ENCODE data around the gene MACROD2. TPM values are rescaled to one million over a fixed set of nuclear protein-coding genes. Genes with fewer than 3 reads are reported as not detected.

Gene MACROD2
- total RNA-seq, 1 donor from 2014 or later = 0.23 TPM

GRCh38 chr20:14948416-14948815 is 953.1 kb downstream of the MACROD2 start:
- DNase-seq (ENCODE audit: low read depth) = no peak
- H3K4me3 ChIP-seq (ENCODE audit: low read depth, low read length) = no peak overlapping the region
- TF ChIP-seq CTCF (conservative IDR thresholded peaks at IDR 0.05; ENCODE audit: low read depth, low read length) = peak; percentile 72

- no peak overlapping the region for H3K4me3 ChIP-seq (ENCODE audit: low read depth, low read length)
Observed at GRCh38 chr20:14950633-14951032, 955.3 kb downstream of the MACROD2 start.

DNA sequence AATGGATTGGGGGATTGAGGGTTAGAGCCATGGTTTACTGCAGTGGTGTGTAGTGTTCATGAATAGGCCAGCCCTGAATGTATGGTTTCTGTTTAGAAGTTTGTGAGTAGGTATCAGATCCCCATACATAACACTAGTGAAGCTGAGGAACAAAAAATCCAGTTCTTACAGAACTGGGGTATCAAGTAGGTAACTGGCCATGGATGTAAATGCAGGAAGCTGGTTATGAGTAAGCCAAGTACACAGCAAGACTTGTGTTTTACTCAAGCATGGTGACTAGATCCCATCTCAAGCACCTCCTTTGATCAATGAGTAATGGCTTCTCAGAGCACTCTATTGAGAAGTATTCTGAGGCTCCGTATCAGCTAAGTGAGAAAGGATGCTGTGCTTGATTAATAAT is 955.8 kb downstream of the MACROD2 start:
- no peak for DNase-seq (ENCODE audit: low read depth)
- H3K4me3 ChIP-seq (ENCODE audit: low read depth, low read length) = no peak overlapping the region
- no peak for TF ChIP-seq CTCF (conservative IDR thresholded peaks at IDR 0.05; ENCODE audit: low read depth, low read length)

More at GRCh38 chr20:14950633-14951032, 955.3 kb downstream of the MACROD2 start:
- no peak for DNase-seq (ENCODE audit: low read depth)
- TF ChIP-seq CTCF (conservative IDR thresholded peaks at IDR 0.05; ENCODE audit: low read depth, low read length) = no peak

DNA sequence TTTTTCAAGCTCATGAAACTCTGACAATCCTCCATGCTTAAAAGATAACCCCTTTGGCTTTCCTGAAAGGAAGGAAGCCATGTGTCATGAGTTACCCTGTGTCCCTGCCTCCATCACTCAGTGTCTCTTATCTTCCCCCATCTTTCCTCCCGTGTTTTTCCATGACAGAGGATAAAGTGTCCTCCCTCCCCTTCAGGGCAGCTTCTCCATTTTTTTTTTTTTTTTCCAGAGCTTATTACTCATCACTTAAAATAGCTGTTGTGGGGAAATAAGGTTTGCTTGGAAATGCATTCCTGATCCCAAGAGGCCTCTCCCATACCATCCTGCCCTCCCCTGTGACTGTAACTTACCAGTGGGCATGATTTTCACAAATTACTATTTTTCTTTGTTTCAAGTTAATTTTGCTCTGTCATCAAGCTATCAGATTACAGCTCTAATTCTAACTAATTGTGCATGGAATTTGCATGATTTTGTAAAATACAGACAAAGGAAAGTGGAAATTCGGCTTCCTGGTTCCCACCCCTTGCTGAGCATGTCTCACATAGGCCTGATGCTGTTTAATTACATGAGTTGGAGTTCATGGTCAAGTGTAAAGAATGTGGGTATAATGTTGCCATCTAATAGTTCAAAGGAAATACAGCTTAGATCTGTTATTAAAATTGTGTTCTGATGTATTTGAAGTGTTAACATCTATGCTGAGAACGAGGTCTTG is 956.5 kb downstream of the MACROD2 start:
- TF ChIP-seq CTCF (conservative IDR thresholded peaks at IDR 0.05; ENCODE audit: low read depth, low read length) = no peak
- no peak overlapping the region for H3K4me3 ChIP-seq (ENCODE audit: low read depth, low read length)
- no peak for DNase-seq (ENCODE audit: low read depth)

- no peak for TF ChIP-seq CTCF (conservative IDR thresholded peaks at IDR 0.05; ENCODE audit: low read depth, low read length)
- DNase-seq (ENCODE audit: low read depth) = no peak
- no peak overlapping the region for H3K4me3 ChIP-seq (ENCODE audit: low read depth, low read length)
Observed at GRCh38 chr20:14953736-14954135, 958.4 kb downstream of the MACROD2 start.

DNA sequence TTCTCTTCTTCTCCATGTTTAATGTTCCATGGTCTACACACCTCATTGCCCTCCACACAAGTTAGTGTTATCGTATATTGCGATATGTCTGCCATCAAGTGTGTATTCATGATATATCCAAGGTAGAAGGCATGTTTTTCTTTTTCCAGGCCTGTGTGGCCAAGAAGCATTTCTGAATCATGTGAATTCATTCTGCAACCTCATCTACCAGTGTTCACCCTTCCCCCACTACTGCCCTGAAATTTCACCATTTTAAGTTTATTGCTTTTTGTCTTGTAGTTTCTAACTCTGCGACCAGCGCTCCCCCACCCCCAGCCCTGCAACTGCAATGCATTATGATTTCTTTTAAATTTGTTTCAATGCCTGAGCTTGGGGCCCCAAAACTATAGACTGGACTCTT is 960.1 kb downstream of the MACROD2 start:
- H3K4me3 ChIP-seq (ENCODE audit: low read depth, low read length) = no peak overlapping the region
- no peak for TF ChIP-seq CTCF (conservative IDR thresholded peaks at IDR 0.05; ENCODE audit: low read depth, low read length)
- DNase-seq (ENCODE audit: low read depth) = no peak

DNA sequence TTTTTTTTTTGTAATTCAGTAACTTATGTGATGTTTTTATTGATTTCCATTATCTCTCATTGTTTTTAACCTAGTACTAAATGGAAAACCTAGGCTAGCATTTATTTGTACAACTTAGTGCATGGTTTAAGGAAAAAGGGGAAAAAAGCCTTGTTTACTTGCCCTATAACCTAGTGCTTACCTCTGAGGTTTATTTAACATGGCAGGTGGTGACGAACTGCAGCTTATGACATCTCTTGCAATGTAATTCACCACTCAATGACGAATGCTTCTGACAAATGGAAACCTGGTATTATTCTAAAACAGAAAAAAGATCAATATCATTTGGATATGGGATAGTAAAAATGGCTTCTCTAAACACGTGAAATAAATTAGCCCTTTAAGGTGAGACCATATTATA is 960.7 kb downstream of the MACROD2 start:
- no peak overlapping the region for H3K4me3 ChIP-seq (ENCODE audit: low read depth, low read length)
- no peak for TF ChIP-seq CTCF (conservative IDR thresholded peaks at IDR 0.05; ENCODE audit: low read depth, low read length)
- no peak for DNase-seq (ENCODE audit: low read depth)

Measured in epithelial cell of proximal tubule (primary cell).